ENCODE data around the gene RPS23.
"Not testable (repeated sequence)": the region's sequence is repeated elsewhere in the genome, so short reads cannot be mapped to it uniquely, and the experiment has no call there.

Gene RPS23

DNA sequence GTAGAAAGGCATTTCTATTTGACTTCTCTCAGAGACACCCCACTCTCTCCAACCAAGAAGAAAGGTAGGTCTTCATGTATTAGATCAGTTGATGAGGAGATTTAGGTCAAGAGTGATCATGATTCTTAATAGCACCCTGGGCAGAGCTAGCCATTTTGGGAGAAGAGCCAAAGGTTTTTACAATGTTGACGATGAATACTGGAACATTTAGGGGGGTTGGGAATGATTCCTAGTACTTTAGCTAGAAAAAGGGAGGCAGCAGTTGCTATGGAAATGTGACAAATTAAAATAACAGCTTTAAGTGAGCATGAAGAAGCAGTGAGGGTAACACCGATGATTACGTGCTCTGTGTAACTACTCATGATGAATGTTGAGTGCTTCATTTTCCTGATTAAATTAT is 9.5 kb upstream of the RPS23 start:
- DNase-seq: no peak

DNA sequence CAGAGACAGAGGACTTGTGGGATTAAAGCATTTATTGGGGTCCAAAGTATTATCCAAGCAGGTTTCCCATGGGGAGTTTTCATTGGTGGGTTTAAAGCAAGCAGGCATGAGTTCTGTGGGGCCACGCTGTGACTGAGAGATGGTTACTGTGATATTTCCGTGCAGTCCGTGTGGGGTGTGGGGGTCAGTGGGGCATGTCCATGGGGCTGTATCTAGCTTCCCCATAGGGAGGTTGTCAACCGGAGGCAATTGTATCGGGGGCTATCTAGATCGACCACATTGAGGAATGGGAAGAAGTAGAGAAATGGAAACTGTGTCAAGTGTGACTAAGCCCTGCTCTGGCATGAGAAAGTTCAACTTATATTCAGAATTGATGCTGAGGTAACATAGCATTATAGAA is 7.1 kb upstream of the RPS23 start:
- no peak for DNase-seq

DNA sequence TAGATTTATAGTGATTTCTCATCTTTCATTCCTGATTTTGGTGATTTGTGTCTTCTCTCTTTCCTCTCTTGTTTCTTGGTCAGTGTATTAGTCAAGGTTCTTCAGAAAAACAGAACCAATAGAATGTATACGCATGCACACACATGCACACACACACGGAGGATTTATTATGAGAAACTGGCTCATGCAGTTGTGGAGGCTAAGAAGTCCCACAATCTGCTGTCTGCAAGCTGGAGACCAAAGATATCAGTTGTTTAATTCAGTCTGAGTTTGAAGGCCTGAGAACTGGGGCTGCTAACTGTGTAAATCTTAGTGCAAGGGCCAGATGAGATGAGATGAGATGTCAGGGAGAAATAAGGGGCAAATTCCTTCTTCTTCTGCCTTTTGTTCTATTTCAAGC is 5.7 kb upstream of the RPS23 start:
- no peak for DNase-seq

DNA sequence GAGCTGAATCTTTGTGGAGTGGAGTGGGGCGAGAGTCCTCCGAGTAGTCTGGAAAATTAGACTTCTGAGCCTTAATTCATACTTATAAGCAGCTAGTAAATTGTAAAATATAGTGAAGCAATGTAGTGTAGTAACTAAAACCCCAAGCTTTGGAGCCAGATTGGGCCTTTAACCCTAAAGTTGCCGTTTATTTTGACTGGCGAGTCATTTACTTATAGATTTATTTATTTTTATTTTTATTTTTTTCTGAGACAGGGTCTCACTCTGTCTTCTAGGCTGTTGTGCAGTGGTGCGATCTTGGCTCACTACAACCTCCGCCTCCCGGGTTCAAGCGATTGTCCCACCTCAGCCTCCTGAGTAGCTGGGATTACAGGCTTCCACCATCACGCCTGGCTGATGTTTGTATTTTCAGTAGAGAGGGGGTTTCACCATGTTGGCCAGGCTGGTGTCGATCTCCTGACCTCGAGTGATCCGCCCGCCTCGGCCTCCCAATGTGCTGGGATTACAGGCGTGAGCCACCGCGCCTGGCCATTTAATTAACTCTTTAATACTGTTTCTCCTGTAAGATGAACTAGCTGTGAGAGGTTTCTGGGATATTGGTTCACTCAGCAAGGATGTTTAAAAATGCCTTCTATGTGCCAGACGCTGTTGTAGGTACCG is 687 bp upstream of the RPS23 start:
- no peak for DNase-seq

DNA sequence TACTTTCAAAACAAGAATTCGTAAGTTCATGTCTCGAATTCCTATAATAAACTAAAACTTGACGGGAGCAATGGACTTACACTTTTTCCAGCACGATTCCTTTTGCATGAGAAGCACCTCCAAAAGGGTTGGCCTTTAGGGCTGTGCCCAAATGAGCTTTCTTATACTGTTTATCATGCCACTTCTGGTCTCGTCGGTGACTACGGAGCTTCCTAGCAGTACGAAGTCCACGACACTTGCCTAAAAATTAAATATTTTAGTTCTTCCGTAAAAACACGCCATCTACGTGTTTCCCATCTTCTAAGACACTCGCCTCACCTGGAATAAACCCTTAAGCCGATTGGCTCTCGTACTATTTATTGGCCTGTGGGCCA is 554 bp downstream of the RPS23 start:
- no peak for DNase-seq

DNA sequence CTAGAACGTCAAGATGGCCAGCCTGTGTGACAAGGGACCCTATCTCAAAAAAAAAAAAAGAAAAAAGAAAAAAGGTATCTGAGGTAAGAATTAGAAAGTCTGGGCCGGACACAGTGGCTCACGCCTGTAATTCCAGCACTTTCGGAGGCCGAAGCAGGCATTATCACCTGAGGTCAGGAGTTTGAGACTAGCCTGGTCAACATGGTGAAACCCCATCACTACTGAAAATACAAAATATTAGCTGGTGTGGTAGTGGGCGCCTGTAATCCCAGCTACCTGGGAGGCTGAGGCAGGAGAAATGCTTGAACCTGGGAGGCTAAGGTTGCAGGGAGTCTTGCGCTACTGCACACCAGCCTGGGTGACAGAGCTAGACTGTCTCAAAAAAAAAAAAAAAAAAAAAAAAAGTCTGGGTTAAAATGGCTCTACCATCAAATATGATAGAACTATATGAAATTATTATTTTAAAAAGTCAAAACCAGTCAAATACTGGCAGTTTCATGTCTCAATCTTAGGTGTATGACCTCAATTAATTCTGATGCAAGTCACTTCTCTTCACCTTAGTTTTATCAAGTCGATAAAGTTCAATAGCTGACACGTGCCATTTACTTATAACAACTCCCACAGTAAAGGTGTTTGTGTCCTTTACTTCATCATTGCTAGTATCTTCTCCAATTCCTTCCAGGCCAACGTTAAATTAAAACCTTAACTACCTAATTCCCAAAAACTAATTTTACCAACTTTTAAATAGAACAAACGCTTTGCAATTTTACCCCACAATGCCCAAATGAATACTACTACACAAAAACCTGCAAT is 1.1 kb downstream of the RPS23 start:
- no peak for DNase-seq

DNA sequence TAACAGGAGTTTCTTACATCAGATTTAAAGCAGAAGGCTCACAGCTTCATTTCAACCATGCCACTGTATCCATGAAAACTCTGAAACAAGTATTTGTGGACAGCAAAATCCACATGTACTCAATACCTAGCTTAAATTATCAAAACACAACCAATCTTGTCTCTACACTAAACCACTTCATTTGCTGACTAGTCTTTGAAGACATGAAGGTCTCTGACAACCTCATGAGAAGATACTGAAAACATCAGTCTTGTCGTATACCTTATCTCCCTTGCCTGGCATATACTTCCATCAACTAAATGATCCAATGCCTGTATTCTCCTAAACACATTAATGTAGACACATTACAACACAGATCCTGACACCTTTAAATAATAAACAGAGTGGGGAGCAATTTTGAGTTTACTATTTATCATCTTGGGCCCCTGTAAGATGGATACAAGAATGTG is 2.9 kb downstream of the RPS23 start:
- DNase-seq: no peak

DNA sequence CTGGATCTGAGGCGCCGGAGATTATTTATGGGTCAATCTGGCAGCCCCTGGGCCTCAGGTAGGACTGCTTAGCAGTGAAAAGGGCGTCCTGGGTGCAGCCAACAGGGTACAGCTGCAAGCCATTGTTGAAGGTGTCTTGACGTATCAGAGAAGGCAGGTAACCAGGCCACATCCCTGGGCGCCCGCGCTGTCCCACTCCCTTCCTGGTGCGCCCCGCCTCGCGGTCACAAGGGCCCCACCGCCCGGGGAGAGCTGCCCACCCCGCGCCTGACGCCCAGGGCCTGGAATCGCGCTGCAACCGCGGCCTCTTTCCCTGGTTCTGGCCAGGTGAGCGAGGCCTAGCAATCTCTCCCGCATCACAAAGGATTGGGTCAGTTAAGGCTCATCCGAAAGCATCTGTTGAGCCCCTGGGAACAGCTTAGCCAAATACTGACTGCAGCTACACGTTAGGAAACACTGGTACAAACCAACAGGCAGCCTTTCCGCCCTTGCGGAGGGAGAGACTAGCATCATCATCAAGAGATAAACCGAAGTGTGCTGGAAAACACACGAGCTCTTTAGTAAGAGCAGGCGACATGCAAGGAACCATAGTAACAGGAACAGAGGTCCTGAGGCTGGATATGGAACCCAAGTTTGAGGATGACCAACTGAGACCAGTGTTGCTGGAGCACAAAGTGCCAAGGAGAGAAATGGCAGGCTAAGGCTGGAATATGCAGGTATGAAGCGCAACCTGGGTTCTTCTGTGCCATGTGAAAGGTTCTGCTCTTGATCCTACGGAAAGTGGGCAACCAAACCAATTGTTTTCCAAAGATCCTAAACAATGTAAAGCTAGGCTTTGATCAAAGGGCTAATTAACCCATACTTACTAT is 3.6 kb downstream of the RPS23 start:
- DNase-seq: no peak

DNA sequence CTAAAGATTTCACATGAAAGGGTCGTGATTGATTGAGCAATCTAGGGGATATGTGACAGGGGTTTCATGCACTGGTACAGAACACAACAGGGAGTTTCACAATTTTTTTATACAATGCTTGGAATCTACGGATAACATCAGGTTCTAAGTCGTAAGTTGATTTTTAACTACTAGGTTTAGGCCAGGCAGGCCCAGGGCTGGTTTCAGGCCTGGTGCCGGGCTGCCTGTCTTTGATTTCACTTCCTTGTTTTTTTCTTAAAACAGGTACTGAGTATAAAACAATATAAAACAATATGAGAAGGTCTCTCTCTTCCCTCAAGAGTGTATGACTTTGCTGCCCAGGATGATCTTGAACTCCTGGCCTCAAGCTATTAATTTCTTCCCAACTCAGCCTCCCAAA is 4.7 kb downstream of the RPS23 start:
- DNase-seq: not testable (repeated sequence)

DNA sequence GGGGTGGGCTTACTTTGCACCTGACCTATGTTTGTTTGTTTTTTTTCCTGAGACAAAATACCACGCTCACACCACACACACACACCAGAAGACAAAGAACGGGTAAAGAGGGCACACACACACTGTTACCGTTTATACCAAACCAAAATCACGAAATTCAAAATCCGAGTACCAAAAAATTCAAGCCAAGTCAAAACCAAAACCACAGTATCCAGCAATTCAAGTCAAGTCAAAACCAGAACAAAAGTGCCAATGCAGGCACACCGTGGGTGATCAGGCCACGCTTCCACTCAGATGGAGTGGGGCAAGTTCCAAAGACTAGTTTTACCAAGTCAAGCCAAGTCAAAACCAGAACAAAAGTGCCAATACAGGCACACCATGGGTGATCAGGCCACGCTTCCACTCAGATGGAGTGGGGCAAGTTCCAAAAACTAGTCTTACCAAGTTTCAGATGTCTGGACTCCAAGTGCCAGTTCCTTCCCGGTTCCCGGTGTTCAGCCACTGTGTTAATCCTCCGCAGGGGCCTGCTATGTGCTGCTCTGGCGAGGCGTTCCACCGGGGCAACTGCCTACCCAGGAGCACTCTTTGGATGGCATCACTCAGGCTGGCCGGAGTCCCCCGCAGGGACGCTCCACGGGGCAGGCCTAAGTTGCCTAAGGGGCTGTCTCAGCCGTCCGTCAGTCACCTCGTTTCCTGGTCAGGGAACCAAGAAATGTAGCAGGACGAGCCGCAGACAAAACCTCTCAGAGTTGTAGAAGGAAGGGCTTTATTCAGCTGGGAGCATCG is 5.4 kb downstream of the RPS23 start:
- not testable (repeated sequence) for DNase-seq

DNA sequence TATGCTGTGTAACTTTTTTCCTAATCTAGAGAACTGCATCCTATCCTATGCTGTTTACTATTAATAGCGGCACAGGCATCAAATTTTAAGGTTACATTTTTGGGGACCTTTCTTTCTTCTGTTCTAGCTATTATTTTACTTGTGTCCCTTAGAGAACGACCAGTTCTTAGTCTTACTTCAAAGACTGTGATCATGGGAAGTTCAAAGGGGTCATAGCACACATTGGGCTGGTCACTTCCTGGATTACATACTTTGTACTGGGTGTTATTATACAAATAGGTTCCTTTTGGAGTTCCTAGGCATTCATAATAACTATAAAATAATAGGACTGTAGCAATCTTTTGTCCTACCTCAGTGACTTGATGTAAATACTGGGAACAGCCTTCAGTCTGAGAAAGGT is 8.8 kb downstream of the RPS23 start:
- DNase-seq: not testable (repeated sequence)

DNA sequence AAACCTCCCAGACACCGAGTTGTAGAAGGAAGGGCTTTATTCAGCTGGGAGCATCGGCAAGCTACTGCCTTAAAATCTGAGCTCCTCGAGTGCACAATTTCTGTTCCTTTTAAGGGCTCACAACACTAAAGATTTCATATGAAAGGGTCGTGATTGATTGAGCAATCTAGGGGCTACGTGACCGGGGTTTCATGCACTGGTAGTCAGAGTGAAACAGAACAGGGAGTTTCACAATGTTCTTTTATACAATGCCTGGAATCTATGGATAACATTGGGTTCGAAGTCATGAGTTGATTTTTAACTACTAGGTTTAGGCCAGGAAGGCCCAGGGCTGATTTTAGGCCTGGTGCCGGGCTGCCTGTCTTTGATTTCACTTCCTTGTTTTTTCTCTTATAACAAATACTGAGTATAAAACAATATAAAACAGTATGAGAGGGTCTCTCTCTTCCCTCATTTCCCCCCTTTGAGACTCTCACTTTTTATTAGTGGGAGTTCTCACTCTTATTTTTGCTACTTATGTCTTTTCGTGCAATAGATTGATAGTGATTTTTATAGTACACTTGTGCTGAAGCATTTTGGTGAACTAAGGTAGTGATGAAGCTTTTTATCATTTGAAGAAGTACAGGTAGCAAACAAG is 10.7 kb downstream of the RPS23 start:
- not testable (repeated sequence) for DNase-seq

DNA sequence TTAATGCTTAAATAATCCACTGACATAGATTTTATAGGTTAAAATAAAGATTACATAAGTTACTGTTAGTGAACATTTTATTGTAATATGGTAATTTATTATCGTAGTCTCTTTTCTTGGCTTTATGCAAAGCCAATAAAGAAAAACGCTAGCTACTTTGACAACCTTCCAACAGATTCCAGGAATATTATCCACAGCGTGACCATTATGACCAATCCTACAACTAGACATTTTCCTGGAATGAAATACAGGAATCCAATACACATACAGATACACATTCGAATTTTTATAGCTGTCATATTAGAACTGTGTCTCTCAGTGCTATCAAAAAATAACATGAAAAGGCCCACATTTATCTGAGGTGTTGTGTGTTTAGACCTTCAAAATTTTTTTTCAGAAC is 13.1 kb downstream of the RPS23 start:
- DNase-seq: no peak

DNA sequence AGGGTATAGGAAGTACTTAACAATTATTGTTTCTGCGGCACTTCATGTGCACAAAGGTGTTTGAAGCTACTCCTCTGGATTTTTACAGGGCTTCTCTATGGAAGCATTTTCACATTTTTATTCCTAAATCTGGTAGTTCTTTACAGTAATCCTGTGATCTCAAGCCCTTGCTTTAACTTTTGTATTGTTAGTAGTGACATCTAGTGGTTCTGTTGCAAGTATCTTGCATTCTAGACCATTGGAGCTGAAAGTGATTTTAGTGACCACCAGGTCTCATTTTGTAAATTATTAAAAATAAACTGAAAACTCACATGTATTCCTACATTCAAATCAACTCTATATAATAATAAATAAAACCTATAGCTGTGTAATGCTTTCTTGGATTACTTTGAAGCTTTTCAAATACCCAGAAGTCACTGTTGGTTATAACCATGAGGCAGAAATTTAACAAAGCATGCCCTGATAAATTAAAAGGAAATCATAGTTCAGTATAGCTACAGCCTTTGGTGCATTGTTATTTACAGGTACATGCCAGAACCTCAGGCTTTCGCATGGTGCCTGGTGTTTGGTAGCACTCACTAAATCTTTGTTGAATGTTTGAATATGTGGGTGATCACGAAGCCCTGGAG is 18.9 kb downstream of the RPS23 start:
- peak; percentile 12 for DNase-seq

DNA sequence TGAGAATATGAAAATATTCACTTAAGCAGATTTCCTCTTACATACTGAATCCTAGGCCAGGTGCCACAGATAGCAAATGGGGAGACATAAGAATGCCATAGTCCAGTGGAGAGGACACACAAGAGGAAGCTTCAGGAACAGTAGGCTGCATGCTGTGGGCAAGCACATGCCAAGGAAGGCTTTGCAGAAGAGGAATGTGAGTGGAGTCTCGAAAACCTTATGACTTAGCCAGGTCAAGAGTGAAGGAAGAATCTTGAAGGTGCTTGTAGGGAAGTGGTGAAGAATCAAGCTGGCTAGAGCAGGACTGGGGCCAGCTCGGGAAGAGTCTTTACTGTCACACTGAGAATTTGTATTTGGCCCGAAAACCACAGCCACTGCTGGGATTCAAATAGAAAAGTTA is 20.4 kb downstream of the RPS23 start:
- DNase-seq: no peak

DNA sequence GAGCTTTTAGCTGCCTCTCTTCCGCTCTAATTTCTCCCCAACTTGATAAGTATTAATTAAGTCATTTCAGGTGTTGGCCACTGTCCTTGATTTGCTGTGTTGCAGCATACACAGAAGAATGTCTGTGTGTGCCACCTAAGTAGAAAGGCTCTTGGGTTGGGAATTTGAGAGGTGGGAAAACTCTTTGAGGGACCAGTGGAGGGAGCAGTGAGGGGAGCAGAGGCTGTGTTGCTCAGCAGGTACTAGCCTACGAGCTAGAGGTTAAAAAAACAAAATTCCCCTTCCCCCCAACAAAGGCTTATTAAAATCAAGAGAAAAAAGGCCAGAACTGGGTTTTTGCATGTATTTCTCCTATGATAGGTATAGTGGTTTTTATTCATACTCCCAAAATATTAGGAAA is 20.9 kb downstream of the RPS23 start:
- DNase-seq: no peak

DNA sequence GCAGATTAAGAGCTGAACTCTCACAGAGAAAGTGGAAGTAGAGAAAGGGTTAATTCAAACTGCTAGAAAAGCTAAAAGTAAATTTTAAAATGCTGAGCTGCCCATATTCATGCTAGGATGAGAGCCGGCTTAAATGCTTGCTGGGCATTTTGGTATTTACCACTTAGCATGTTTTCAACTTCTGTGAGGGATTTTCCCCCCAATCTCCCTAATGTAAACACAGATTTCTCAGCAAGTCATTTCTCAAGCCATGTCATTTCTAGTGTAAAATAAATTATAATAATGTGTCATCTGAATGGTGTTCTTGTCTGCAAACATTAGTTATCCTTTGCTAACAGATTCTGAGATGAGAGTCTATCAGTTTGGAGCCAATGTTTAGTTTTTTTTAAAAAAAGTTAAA is 22.3 kb downstream of the RPS23 start:
- DNase-seq: no peak

DNA sequence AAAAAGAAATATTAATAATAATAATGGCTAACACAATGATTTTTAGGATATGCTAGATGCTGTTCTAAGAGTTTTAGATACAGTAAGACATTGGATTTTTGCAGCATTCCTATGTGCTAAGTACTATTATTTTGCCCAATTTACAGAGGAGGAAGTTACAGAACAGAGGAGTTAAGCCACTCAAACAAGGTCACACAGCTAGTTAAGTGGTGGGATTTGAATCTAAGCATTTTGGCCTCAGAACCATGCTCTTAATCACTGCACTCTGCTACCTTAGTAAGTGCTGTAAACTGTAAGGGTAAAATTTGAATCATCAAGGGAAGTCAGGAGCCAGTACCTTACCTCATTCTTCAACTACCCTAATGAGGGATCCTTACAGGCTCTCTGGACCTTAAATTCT is 25.4 kb downstream of the RPS23 start:
- no peak for DNase-seq

DNA sequence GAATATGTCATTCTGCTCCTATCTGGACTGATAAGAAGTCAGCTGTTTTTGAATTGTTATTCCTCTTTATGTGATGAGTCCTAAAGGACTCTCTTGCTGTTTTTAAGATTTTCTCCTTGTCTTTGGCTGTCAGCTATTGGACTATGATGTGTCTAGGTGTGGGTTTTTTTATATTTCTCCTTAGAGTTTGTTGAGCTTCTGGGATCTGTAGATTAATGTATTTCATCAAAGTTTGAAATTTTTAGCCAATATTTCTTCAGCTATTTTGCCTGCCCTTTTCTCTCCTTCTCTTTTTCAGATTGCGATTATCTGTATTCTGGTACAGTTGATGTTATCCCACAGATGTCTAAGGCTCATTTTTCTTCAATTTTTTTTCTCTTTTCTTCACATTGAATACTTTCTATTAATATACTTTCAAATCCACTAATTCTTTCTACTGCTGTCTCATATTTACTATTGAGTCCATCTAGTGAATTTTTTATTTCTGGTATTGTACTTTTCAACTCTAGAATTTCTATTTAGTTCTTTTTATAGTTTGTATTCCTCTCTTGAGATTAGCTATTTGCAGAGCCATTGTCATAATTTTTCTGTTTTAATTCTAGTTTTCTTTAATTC is 31.1 kb downstream of the RPS23 start:
- DNase-seq: no peak

DNA sequence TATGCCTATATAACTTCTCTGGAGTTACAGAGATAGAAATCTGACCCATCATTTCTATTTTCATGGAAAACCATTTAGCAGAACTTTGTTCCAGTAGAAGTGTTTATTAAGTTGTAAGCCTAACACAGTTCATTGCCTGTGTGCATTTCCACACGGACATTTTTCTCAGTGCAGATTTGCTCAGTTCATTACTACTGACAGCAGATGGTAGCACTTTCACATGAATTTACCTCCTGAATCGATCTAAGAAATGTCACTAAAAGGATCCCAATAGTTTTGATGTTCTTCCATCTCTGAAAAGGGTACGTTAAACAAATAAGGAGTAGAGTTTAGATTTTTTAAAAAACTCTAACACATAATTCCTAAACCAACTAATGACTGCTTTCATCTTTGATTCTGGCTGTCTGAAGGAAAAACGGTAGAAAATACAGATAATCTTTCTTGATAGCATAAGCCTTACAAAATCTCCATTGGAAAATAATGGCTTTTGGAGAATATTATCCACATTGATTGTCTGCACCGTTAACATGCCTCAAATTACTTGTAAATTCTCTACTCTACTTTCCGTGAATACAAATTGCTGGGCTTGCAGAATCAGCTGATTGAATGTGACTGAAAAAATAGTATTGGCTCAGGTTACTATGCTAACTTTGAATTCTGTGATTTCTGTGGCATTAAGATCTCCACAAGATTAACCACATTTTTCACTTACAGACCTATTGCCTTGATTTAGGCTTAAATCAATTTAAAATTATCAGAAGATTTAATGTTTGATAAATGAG is 33.1 kb downstream of the RPS23 start:
- DNase-seq: no peak

DNA sequence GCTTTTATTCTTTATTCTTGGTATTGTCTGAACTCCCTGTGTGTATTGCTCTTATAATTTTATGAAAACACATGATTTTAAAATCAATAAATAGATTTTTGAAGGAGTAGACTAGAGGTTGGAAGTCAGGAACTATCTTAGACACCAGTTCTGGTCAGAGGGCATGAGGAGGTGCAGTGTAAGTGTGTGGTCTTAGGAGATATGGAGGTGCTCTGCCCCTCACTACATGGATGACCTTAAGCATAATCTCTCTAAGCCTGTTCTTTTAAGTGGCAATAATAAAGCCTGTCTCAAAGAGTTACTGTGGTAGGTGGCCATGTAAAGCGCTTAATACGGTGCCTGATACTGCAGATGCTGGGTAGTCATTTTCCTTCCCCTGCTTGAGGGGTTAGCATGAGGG is 34.0 kb downstream of the RPS23 start:
- DNase-seq: no peak

Data from NCI-H1092 treated with DMSO at 0.1 percent for 48 hours (cell line).